GM21381 (cell line): ENCODE data around the gene METTL16.
A peak's percentile ranks its signal among the peaks of the same experiment; 100 is the strongest.

ENCODE experiments used
- ATAC-seq: cut with Tn5 transposase; IDR thresholded peaks from one replicate; pipeline ENCODE4 v1.9.1; 2021; ENCODE audit warnings: mild to moderate bottlenecking, moderate library complexity; ENCODE audit not compliant: unreplicated experiment

METTL16 gene

DNA sequence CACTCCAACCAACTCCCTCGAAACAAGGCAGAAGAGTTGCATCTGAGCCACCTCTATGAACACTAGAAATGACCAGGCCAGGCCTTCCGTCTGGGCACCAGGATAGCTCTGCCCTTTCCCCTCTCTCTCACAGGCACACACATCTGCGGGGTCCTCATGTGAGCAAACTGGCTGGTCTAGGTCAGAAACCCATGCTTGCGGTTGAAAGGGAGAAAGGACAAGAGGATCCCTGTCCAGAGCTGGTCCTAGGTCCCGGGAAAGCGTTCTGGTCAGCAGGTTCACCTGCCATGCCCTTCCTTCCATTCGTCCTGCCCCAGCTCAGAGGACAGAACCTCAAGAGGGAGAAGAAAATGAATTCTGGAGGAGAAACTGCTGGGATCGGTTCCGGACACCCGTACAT lies 113.5 kb downstream of the METTL16 start:
- no peak for ATAC-seq

DNA sequence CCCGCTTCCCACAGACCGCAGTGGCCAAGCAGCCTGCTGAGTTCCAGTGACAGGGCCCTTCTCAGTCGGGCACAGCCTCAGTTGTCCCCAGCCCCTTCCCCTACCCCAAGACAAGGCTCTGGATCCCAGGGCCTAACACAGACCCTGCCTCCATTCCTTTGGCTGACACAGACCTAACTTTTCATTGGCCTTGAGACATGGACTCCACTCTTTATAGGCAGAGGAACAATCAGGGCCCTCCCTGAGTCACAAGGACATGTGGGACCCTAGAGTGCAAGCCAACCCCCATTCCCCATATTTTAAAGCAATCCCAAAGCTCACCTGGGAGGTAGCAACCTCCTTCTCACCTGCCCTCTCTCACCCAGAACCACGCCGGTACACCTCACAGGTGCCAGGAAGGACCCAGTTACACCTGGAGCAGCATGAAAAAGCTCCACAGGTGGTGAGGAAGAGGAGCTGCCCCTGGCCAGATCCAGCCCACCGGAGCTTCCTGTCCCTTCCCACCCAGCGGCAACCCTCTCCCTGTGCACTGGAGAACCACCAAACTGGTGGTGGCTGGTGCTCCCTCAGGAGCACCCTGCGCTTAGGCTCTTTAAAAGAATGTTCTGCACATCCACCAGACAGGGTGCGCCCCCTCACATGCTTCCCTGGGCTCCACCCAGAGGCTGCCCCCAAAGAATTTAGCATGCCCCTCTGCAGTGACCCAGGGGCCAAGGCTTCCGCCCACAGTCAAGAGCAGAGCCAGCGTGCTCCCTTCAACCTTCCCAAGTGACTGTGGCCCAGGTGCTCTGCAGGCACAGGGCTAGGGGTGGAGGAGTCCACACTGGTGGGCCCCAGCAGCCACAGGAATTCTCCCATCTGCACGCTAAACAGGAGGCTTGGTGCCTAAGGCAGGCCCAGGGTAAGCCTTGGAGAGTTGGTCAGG lies 114.2 kb downstream of the METTL16 start:
- ATAC-seq: no peak

DNA sequence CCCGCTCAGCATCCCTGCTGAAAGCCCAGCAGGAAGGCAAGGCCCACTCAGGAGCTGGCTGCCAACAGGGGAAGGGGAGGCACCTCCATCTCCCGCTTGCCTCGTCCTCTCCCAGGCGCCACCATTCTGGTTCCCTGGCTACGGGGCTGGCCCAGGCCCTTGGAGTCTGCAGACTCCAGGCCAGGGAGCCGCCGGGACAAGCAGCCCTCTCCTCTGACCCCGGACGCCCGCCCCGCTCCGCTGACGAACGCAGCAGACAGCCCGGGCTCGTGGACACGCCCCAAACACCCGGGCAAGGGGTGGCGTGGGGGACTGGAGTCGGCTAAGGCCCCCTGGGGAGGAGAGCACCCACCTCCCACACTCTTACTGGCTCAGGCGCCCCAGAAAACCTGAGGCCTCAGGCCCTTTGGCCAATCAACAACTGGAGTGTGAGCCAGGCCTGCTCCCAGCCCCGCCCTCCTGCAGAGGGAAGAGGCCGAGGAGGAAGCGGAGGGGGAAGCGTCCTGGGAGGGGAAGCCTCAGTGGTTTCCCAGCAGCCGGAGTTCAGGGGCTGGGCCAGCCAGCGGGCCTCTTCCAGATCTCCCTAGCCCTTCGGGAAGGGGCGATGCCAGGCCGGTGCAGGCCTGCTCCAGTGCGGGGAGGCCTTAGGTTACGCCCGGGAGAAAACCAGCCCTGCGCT lies 115.0 kb downstream of the METTL16 start:
- ATAC-seq: no peak

DNA sequence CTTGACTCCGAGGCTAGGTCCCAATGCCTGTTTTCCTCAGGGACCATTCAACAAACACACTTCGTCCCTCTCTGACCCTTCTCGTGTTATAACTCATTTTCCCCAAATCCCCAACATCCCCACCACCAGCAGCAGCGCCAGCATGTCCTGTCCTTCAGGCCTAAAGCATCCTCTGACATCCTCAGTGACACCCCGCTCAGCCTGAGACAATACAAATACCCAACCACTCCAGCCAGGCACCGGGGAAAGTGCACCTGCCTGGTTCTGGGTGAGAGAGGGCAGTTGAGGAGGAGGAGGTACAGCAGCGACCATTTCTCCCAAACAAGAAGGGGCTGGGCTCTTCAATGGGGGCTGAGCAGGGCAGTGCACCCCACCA lies 115.5 kb downstream of the METTL16 start:
- ATAC-seq: no peak

DNA sequence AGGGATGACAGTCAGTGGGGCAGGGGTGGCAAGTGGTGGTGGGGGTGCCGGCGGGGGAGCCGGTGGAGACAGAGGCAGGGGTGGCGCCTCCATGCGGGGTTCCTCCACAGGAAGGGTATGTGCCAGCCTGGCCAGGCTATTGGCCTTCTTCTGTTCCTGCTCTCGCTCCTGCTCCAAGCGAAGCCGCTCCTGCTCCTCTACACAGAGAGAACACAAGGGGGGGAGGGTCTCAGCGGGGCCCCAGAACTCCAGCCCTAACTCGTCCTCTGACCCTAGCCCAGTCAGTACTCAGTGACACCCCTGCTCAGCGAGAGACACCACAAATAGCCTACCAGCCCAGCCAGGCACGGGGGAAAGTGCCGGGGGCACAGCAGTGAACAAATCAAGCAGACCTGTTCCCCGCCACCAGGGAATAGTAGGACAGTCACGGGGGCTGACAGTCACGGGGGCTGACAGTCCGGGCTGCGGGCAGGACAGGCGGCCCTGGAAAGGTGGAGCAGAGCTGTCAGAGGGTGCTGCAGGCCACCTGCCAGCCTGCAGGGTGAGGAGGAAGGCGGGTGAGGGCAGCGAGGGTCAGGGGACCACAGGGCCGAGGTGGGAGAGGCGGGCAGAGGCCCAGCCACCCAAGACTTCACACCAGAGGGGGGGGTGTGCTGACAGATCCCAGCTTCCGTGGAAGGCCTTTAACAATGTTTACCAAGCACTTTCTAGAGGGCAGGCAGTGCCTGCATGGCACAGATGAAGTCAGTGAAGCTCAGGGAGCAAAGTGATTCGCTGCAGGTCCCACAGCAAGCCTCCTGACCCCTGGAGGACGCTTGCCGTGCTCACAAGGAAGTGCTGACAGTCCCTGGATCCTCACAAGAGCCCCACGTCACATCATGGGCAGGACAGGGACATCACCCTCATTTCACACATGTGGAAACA lies 116.2 kb downstream of the METTL16 start:
- ATAC-seq: no peak

DNA sequence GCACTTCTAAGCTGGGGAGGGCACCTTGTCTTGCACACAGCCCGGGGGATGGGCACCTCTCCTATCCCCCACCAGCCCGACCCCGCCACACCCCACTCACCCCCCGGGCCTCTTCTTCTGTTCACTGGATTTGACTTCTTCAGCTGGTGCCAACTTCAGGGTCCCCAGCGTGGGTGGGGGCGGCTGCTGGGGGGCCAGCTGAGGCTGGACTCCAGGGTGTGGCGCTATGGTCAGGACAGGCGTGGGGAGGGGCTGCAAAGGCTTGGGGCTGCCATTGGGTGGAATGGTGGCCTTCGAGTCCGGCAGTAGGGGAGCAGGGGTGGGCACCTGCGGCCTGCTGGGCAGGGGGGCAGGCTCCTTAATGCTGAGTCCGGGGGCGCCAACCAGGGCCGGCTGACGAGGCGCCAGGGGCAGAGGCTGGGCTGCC lies 116.9 kb downstream of the METTL16 start:
- no peak for ATAC-seq

DNA sequence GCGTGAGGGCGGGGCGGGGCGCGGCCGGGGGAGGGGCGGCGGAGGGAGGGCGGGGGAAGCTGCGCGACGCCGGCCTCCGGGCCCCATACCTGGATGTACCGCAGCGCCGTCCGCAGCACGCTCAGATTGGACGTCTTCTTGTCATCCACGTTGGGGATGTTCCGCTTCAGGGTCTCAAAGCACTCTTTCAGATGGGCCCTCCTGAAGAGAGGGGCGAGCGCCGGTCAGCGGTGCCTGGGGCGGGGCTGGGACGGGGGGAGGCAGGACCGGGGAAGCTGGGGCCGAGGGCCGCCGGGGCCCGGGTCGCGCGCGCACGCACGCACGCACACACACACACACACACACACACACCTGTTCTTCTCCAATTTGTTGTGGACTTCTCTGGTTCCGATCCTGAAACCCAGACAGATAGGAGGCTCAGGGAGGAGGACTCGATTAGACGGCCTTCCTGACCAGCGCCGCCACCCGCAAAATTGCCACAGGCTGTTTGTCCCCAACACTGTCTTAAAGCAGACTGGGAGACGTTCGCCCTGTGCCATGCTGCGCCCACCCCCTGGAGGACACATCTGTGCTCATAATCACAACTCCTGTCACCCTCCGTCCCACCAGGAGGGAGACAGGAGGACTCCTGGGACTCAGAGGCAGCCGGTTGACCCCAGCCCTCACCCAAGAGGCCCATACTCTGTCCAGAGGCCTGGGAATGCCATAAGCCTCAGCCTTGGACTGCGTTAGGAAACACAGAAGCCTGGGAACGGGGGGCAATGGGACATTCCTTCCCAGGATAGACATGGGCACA lies 117.5 kb downstream of the METTL16 start:
- no peak for ATAC-seq

DNA sequence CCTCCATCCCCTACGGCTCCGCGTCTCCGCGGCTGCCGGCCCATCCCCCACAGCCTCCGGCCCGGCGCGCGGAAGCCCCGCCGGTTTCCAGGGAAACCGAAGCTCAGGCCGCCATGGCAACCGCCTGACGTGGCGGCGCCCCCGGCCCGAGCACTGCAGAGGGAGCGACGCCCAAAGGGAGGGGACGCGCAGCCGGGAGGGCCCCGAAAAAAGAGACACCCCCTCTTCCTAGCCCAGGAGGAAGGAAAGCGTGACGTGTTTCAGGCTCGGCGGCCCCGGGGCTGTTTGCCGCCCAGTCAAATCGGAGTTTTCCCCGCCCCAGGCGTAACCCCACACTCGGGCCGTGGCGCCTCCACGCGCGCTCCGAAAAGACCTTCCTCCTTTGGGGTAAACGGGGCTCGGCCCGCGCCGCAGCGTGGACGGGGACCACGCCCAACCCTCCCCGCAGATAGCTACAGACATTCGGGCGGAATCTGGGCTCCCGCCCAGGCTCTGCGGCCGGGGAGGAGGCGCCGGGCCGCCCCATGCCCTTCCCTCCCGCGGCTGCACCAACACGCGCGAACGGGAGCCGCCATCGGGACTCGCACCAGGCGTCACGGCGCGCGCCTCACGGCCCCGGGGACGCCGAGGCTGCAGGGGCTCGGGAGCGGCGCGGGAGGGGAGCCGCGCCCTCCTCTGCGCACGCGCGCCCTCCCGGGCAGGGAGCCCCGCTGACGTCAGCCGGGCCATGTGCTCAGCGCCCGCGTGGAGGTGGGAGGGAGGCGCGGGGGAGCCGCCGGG lies 118.3 kb downstream of the METTL16 start:
- ATAC-seq: peak; percentile 37

DNA sequence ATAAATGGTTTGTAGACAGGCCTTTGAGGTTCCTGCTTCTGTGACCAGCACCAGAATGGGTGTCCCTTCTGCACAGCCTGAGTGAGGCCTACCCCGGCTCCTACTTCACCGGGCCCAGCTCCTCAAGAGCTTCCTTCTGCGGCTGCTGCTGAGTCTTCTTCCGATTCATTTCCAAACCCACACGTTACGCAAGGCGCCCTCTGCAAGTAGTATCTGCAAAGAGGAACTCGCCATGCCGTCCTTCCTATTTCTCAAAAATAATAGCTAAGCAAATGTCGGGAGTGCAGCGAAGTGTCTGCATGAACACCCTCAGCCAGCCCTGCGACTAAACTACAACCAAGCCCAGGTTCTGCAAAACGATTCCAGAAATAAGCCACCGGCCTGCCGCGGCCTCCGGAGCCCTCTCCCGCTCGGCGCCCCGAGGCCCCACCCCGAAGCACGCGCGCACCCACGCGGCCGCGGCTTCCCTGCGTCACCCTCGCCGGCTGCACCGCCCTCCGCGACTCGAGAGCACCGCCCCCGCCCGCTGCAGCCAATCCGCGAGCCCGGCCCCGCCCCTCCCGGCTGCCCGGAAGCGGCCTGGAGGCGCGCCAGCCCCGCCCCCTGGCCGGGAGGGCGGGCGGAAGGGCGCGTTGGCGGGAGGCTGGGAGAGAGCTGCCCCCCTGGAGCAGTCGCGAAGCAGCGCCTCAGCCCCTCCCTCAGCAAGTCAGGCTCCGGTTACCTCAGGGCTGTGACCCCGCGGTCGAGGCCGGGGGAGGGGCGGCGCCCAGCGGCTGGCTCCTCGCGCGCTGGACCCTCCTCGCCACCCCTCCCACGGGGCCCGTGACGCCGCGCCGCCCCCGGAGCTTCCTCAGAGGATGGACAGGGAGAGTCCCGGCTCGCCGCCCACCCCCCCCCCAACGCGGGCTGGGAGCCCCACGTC lies 119.2 kb downstream of the METTL16 start:
- ATAC-seq: peak; percentile 51

DNA sequence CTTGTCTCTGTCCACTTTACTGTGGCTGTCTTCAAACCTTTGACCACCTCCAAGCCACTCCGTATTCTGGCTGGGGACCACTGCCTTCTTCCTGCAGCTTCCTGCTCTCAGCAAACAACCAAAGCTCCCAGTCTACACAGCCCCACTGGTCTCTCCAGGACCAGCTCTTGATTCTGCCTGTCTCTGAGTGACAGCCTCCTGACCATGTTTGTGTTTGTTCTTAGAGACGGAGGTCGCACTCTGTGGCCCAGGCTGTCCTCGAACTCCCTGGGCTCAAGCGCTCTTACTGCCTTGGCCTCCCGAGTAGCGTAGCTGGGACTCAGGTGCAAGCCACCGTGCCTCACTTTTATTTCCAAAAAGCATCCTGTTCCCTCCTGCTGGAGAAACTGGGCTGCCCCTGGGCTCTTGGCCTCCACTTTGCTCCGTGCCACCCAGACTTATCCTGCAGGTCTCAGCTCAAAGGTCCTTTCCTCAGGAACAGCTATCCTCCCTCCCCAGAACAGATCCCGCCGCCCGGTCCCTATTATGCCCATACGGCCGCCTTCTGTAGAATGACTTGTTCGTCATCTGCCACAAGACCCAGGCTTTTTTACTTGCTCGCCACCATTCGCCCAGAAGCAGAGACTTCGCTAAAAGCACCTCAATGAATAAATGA lies 120.0 kb downstream of the METTL16 start:
- ATAC-seq: no peak

DNA sequence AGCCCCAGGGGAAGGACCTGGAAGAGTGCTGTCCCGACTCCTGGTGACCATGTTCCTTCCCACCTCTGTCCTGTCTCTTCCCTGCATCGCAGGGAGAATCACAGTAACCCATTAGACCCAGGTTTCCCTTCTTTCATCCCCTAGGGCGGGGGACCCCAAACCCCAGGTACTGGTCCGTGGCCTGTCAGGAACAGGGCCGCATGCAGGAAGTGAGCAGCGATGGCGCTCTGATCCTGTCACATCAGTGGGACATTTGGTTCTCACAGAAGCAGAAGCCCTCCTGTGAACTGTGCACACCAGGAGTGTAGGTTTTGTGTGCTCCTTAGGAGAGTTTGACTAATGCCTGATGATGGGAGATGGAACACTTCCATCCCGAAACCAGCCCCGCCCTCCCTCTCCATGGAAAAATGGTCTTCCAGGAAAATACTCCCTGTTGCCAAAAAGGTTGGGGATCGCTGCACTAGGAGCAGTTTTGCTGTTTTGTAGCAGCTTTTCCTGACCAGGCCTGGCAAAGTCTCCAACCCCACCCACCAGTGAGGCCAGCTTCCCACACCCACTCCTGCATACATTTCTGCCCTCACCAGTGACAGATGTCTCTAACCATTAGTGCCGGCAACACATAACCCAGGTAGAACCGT lies 121.4 kb downstream of the METTL16 start:
- ATAC-seq: no peak

DNA sequence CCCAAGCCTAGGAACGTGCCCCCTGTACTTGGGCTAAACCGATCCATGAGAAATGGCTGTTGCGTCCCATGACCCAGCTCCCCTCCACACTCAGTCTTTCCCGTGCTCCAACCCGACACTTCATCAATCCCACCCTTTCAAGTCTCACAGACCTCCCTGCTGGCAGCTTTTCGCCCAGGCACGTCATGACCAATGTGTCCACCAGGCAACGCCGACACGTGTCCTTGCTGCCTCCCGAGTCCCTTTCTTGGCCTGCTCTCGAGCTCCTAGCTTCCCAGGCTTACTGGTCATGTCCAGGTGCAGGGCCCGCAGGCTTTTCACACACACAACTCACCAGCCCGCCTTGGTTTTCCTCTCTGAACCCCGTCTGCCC lies 123.0 kb downstream of the METTL16 start:
- no peak for ATAC-seq

DNA sequence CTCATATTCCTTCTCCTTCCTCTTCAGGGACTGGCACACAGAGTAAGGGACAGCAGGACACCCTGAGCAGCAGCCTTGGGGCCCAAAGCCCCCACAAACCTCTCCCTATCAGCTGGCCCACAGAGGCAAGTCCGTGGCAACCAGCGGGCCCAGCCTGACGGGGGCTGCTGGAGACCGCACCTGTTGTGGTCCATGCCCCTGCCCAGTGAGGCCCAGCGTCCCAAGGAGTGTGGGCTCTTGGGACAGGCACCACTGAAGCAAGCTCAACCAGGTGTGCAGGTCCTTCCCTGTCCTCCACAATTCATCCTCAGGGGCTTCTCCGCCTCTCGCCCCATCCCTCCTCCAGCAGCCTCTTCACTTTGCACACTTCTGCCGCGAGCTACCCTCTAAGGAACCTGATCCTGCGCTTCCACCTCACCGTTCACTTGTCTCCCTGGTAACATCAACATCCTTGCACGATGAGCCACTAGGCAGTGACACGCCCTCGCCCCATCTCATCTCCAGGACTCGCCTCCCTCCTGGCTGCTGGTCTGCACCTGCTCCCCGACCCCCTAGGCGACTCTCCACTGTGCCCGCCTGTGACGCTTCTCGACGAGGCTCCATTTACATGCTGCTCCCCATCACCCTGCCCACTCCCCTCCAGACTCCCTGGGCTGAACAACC lies 123.5 kb downstream of the METTL16 start:
- ATAC-seq: no peak

DNA sequence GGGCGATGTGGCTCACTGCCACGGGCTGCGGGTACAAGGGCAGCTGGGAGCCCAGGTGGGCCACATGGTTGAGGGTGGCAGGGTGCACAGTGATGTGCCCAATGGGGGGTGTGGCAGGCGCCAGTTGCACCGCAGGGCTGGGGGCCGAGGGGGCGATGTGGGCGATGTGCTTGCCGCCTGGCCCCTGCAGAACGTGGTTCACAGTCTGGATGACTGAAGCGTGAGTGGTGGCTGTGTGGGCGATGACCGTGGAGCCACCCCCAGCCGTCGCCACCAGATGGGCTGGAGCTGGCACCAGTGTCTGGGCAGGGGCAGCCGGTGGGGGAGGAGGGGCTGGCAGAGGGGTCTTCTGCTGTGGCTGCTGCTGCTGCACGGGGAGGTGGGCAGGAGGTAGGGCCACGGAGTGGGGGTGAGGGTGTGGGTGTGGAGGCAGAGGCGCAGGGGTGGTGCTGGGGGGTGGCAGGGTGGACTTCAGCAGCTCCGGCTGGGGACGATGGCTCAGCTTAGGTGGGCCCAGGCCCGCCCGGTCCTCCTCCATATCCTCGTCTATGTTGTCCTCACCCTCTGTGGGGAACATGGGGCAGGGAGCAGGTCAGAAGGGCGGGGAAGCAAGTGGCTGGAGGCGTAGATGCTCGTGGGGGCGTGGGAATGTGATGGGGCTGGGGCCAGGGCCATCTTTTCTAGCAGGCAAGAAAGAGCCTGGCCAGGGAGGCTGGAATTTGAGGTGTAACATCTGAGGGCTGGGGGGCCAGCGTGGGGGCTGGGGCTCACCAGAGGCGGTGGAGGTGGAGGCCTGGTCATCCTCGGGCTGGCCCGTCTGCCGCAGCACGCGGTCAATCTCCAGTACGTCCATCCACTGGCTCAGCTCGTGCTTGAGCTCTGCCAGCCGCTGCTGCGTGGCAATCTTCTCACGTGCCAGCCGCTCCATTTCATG lies 124.3 kb downstream of the METTL16 start:
- ATAC-seq: no peak

DNA sequence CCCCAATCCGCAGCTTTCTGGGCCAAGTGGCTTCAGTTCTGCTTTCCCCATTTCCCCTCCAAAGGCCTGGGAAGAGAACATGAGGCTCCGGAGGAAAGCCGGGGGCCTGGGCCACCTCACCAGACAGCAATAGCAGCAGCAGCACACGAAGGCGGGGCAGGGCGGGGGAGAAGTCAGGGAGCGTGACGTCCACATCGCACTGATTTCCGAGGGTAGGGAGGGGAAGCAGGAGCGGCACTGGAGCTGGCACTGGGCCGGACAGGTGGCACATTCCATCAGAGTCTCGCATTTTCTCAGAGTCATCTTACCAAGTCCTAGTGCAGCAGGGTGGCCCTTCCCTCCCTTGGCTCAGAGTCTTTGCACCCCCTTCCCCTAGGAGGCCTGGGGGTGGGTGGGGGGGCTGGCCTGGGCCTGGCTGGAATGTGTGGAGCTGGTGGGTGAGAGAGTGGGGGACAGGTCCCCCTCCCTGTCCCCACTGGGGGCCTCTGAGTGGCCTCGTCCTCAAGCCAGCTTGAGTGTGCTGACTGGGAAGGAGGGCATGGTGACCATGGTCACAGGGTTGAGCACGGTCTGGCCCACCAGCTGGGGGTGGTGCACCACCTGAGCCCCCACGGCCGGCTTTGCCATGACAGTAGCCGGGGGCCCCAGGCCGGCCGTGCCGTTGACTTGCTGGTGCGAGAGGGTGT lies 125.1 kb downstream of the METTL16 start:
- ATAC-seq: no peak
